Transverse colon (tissue), 4 donors: ENCODE results near the gene PDRG1. TPM values are rescaled to one million over a fixed set of nuclear protein-coding genes. Genes with fewer than 3 reads are reported as not detected.

Experiments used
- DNase-seq: peaks from one replicate; pipeline ENCODE4 v3.0.0-alpha.2; 2019
- H3K27ac ChIP-seq, 4 donors: fragments of 200-600 bp; sonication (generic); 2 replicates each; pipeline ENCODE4 v1.5.1; 2016 to 2018; ENCODE audit warnings: inconsistent platforms in 4 of 4
- H3K27me3 ChIP-seq: fragments of 200-600 bp; sonication (generic); 2 replicates; pipeline ENCODE4 v1.5.1; 2017; ENCODE audit warnings: inconsistent platforms
- H3K36me3 ChIP-seq, 4 donors: fragments of 200-600 bp; sonication (generic); 2 replicates each; pipeline ENCODE4 v1.5.1; 2017 to 2019; ENCODE audit warnings: inconsistent platforms in 4 of 4
- H3K4me1 ChIP-seq, 4 donors: fragments of 200-600 bp; sonication (generic); 2 replicates each; pipeline ENCODE4 v1.5.1; 2017 to 2020; ENCODE audit warnings: inconsistent platforms in 4 of 4
- H3K4me3 ChIP-seq, 4 donors: fragments of 200-600 bp; sonication (generic); 1 replicate in 1 of 4; 2 replicates in 3 of 4; pipeline versions ENCODE4 v1.5.1 to v1.6.1; 2017 to 2019; ENCODE audit warnings: inconsistent platforms in 4 of 4
- H3K9me3 ChIP-seq, 2 donors: fragments of 200-600 bp; sonication (generic); 2 replicates each; pipeline ENCODE4 v1.5.1; 2017 to 2019; ENCODE audit warnings: inconsistent platforms in 2 of 2
- CTCF ChIP-seq, 5 experiments: fragments of 200-600 bp in 3 of 5; fragments of 450-650 bp in 2 of 5; sonication (generic) in 3 of 5; IDR thresholded peaks; 1 replicate in 2 of 5; 2 replicates in 3 of 5; pipeline ENCODE4 v1.5.1; 2016 to 2017; ENCODE audit warnings: antibody characterized with exemption in 5 of 5, inconsistent platforms in 3 of 5, mild to moderate bottlenecking in 2 of 5, moderate library complexity in 1 of 5
- EP300 ChIP-seq: sonication (generic); formaldehyde crosslinking; IDR thresholded peaks from one replicate; pipeline ENCODE4 v1.6.1; 2017; ENCODE audit warnings: antibody characterized with exemption, low read depth
- POLR2A ChIP-seq: fragments of 450-650 bp; IDR thresholded peaks from one replicate; pipeline ENCODE4 v1.6.1; 2016; ENCODE audit warnings: antibody characterized with exemption, mild to moderate bottlenecking, moderate library complexity
- POLR2AphosphoS5 ChIP-seq, 3 donors: sonication (generic); formaldehyde crosslinking; IDR thresholded peaks; one replicate each; pipeline ENCODE4 v1.6.1; 2016; ENCODE audit warnings: antibody characterized with exemption in 3 of 3
- WGBS, 2 donors: methylation state at CpG; one replicate each; pipeline ENCODE4 v1.1.5; 2018; ENCODE audit warnings: low coverage in 1 of 2; 5-methylcytosine and 5-hydroxymethylcytosine counted together
- in situ Hi-C, 4 donors: fragments of 200-750 bp; cut with MboI; loops; one replicate each; pipeline versions ENCODE4 v1.15.0 to v1.15.1; 2017; ENCODE audit warnings: low sequenced_read_pairs in 3 of 4, low pct_ligation_motif_present in 1 of 4, low pct_unique_long_range_greater_than_20kb in 1 of 4
- intact Hi-C: fragments of 100-400 bp; cut with DNase I; formaldehyde crosslinking; loops from one replicate; pipeline ENCODE4 v1.15.1; 2023; ENCODE audit warnings: low total_unique reads
- total RNA-seq, 4 donors: library from RNA; depleted of rRNA; stranded (reverse); fragments of >200 nt; gene quantifications; one replicate each; pipeline ENCODE4 v1.1.0, GENCODE V29; 2016

Gene PDRG1
- total RNA-seq, 4 donors from 2014 or later: 2.2 to 9.2 (median 6.5) TPM

- TF ChIP-seq POLR2AphosphoS5 (IDR thresholded peaks at IDR 0.05) (no peak), EP300 (no peak), POLR2A (no peak), CTCF (IDR thresholded peaks at IDR 0.05) (no peak)
- WGBS, 2 donors: 85% methylated on average over 4 of the region's 4 CpGs; no CpG with 5 or more reads in 1 of the 2 donors
- no peak for DNase-seq
- intact Hi-C loops: no loop called here
- Histone ChIP-seq H3K9me3 (no peaks in the 10 kb centered on the region), H3K4me3 (no peak overlapping the region), H3K27ac (no peak overlapping the region), H3K36me3 (no peaks in the 10 kb centered on the region), H3K4me1 (no peaks in the 10 kb centered on the region), H3K27me3 (peaks cover 33% of the 10 kb centered on the region)
- in situ Hi-C loops: no loop called here
These were observed 25.2 kb upstream of the PDRG1 start for GRCh38 chr20:31977080-31977479.

GRCh38 chr20:31975874-31976273, 24.0 kb upstream of the PDRG1 start:
- Histone ChIP-seq H3K36me3 (no peaks in the 10 kb centered on the region), H3K4me1 (no peaks in the 10 kb centered on the region), H3K9me3 (no peaks in the 10 kb centered on the region), H3K27ac (no peak overlapping the region), H3K4me3 (no peak overlapping the region), H3K27me3 (peaks cover 40% of the 10 kb centered on the region)
- in situ Hi-C loops (no loop called here), intact Hi-C loops (no loop called here)
- TF ChIP-seq POLR2AphosphoS5 (IDR thresholded peaks at IDR 0.05): no peak
- TF ChIP-seq CTCF (IDR thresholded peaks at IDR 0.05): no peak
- TF ChIP-seq EP300: no peak
- no peak for TF ChIP-seq POLR2A
- no peak for DNase-seq
- 67 to 80% methylated on average over 2 of the region's 2 CpGs for WGBS, 2 donors

- 39% methylated on average over 10 of the region's 10 CpGs; no CpG with 5 or more reads in 1 of the 2 donors for WGBS, 2 donors
These were observed 23.2 kb upstream of the PDRG1 start for GRCh38 chr20:31974951-31975487.

GRCh38 chr20:31974296-31974695, 22.4 kb upstream of the PDRG1 start:
- Histone ChIP-seq H3K27me3 (peaks cover 33% of the 10 kb centered on the region), H3K4me1 (no peaks in the 10 kb centered on the region), H3K9me3 (no peaks in the 10 kb centered on the region), H3K4me3 (no peak overlapping the region), H3K36me3 (no peaks in the 10 kb centered on the region), H3K27ac (no peak overlapping the region)
- WGBS, 2 donors: 83 to 86% methylated on average over 2 of the region's 2 CpGs
- intact Hi-C loops: no loop called here
- TF ChIP-seq POLR2A (no peak), EP300 (no peak), CTCF (IDR thresholded peaks at IDR 0.05) (no peak), POLR2AphosphoS5 (IDR thresholded peaks at IDR 0.05) (no peak)
- no peak for DNase-seq
- in situ Hi-C loops: no loop called here

More at GRCh38 chr20:31974951-31975487, 23.2 kb upstream of the PDRG1 start:
- H3K36me3 ChIP-seq: no peaks in the 10 kb centered on the region
- no peak for DNase-seq
- no peak overlapping the region for H3K27ac ChIP-seq
- intact Hi-C loops: no loop called here
- in situ Hi-C loops: no loop called here
- no peaks in the 10 kb centered on the region for H3K4me1 ChIP-seq
- no peak overlapping the region for H3K4me3 ChIP-seq
- H3K27me3 ChIP-seq: peaks cover 33% of the 10 kb centered on the region
- TF ChIP-seq CTCF (IDR thresholded peaks at IDR 0.05): no peak
- no peak for TF ChIP-seq POLR2AphosphoS5 (IDR thresholded peaks at IDR 0.05)
- no peak for TF ChIP-seq EP300
- no peak for TF ChIP-seq POLR2A
- H3K9me3 ChIP-seq: no peaks in the 10 kb centered on the region
